Smooth muscle cell of bladder (primary cell): ENCODE data around the gene TPGS2. TPM values are rescaled to one million over a fixed set of nuclear protein-coding genes. Genes with fewer than 3 reads are reported as not detected.

Experiments
- total RNA-seq: library from RNA; depleted of rRNA; stranded (reverse); fragments of >200 nt; gene quantifications from 2 replicates; pipeline ENCODE4 v1.2.3, GENCODE V29; 2014

The TPGS2 gene
- 108 and 112 TPM in 2 replicates for total RNA-seq

GRCh38 chr18:36828630-36829361, at the start of gene TPGS2, which contains the start of gene KIAA1328:
Gene TPGS2, minus strand, starts transcription at chr18:36829002. Its CDS starts 235 bp downstream, at chr18:36828767.
Gene KIAA1328, plus strand, starts transcription at chr18:36829127. Its CDS starts 12 bp downstream, at chr18:36829139.

Other genes with a start within 250 kb of the TPGS2 start
- 3.1 and 3.2 TPM in 2 replicates for gene KIAA1328, start 125 bp upstream of the TPGS2 start, total RNA-seq